ENCODE results near the gene CCDC92.

Gene CCDC92

GRCh38 chr12:123886931-123887582 lies 85.6 kb downstream of the CCDC92 start:
- no peak for TF ChIP-seq CTCF (IDR thresholded peaks at IDR 0.05; ENCODE audit: unreplicated experiment in 3 of 3)
- H3K36me3 Mint-ChIP-seq (ENCODE audit: low read depth), result no peaks in the 10 kb centered on the region
- no peaks in the 10 kb centered on the region for H3K4me1 Mint-ChIP-seq
- H3K27ac Mint-ChIP-seq, result no peak overlapping the region
- peaks cover 20% of the 10 kb centered on the region for H3K27me3 Mint-ChIP-seq (ENCODE audit: low read depth)
- no peaks in the 10 kb centered on the region for H3K9me3 Mint-ChIP-seq
- no peak overlapping the region for H3K4me3 Mint-ChIP-seq

GRCh38 chr12:123886258-123886657 lies 86.4 kb downstream of the CCDC92 start:
- Mint-ChIP-seq H3K4me3 (no peak overlapping the region), H3K9me3 (no peaks in the 10 kb centered on the region), H3K4me1 (no peaks in the 10 kb centered on the region), H3K36me3 (ENCODE audit: low read depth) (no peaks in the 10 kb centered on the region), H3K27ac (peak overlapping the region in 1 of 3 experiments; percentile 42), H3K27me3 (ENCODE audit: low read depth) (peaks cover 20% of the 10 kb centered on the region)
- TF ChIP-seq CTCF (IDR thresholded peaks at IDR 0.05; ENCODE audit: unreplicated experiment in 3 of 3), result no peak
